ENCODE data around the gene TMEM156. TPM values are rescaled to one million over a fixed set of nuclear protein-coding genes. Genes with fewer than 3 reads are reported as not detected.
"Not testable (repeated sequence)": the region's sequence is repeated elsewhere in the genome, so short reads cannot be mapped to it uniquely, and the experiment has no call there.

Gene TMEM156
- total and polyA plus RNA-seq, 9 donors, result 0.09 to 0.62 (median 0.21) TPM; not detected in 2

DNA sequence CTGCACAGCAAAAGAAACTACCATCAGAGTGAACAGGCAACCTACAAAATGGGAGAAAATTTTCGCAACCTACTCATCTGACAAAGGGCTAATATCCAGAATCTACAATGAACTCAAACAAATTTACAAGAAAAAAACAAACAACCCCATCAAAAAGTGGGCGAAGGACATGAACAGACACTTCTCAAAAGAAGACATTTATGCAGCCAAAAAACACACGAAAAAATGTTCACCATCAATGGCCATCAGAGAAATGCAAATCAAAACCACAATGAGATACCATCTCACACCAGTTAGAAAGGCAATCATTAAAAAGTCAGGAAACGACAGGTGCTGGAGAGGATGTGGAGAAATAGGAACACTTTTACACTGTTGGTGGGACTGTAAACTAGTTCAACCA is 30.2 kb downstream of the TMEM156 start:
- not testable (repeated sequence) for DNase-seq; H3K4me1 ChIP-seq (ENCODE audit: control insufficient read depth, insufficient read depth, low read length); H3K4me3 ChIP-seq (ENCODE audit: low read length); H3K36me3 ChIP-seq (ENCODE audit: control insufficient read depth, insufficient read depth, low read length); H3K27me3 ChIP-seq (ENCODE audit: control insufficient read depth, insufficient read depth, low read length); H3K27ac ChIP-seq (ENCODE audit: low read length); H3K9me3 ChIP-seq (replicated peaks; ENCODE audit: control insufficient read depth, low read depth, low read length)
- WGBS (ENCODE audit: insufficient coverage), result no CpG with 5 or more reads among the region's 4 CpGs

DNA sequence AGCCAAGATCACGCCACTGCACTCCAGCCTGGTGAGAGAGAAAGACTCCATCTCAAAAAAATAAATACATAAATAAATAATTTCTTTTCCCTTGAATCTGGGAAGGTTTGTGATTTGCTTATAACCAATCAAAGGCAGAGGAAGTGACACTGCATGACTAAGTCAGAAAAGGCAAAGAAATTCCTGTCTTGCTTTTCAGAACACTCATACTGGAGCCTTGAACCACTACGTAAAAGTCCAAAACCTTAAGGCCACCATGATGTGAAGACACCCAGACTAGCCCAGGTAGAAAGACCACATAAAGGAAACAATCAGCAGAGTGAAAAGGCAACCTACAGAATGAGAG is 36.6 kb downstream of the TMEM156 start:
- Histone ChIP-seq H3K9me3 (replicated peaks; ENCODE audit: control insufficient read depth, low read depth, low read length) (peaks cover 5% of the 10 kb centered on the region), H3K4me1 (ENCODE audit: control insufficient read depth, insufficient read depth, low read length) (no peaks in the 10 kb centered on the region), H3K4me3 (ENCODE audit: low read length) (no peak overlapping the region), H3K36me3 (ENCODE audit: control insufficient read depth, insufficient read depth, low read length) (no peaks in the 10 kb centered on the region), H3K27ac (ENCODE audit: low read length) (no peak overlapping the region), H3K27me3 (ENCODE audit: control insufficient read depth, insufficient read depth, low read length) (no peaks in the 10 kb centered on the region)
- no peak for DNase-seq
- WGBS (ENCODE audit: insufficient coverage), result 100% methylated on average over 1 of the region's 2 CpGs

- no peaks in the 10 kb centered on the region for H3K27me3 ChIP-seq (ENCODE audit: control insufficient read depth, insufficient read depth, low read length)
- 93% methylated on average over 2 of the region's 4 CpGs for WGBS (ENCODE audit: insufficient coverage)
- no peak overlapping the region for H3K27ac ChIP-seq (ENCODE audit: low read length)
Observed at GRCh38 chr4:38994135-38994534, 38.1 kb downstream of the TMEM156 start.

GRCh38 chr4:38993683-38994082 is 38.5 kb downstream of the TMEM156 start:
- Histone ChIP-seq H3K9me3 (replicated peaks; ENCODE audit: control insufficient read depth, low read depth, low read length) (no peaks in the 10 kb centered on the region), H3K4me3 (ENCODE audit: low read length) (no peak overlapping the region), H3K27me3 (ENCODE audit: control insufficient read depth, insufficient read depth, low read length) (no peaks in the 10 kb centered on the region), H3K36me3 (ENCODE audit: control insufficient read depth, insufficient read depth, low read length) (no peaks in the 10 kb centered on the region), H3K27ac (ENCODE audit: low read length) (no peak overlapping the region), H3K4me1 (ENCODE audit: control insufficient read depth, insufficient read depth, low read length) (no peaks in the 10 kb centered on the region)
- no CpG with 5 or more reads among the region's 3 CpGs for WGBS (ENCODE audit: insufficient coverage)
- no peak for DNase-seq

More at GRCh38 chr4:38994135-38994534, 38.1 kb downstream of the TMEM156 start:
- Histone ChIP-seq H3K4me3 (ENCODE audit: low read length) (no peak overlapping the region), H3K36me3 (ENCODE audit: control insufficient read depth, insufficient read depth, low read length) (no peaks in the 10 kb centered on the region), H3K9me3 (replicated peaks; ENCODE audit: control insufficient read depth, low read depth, low read length) (no peaks in the 10 kb centered on the region), H3K4me1 (ENCODE audit: control insufficient read depth, insufficient read depth, low read length) (no peaks in the 10 kb centered on the region)
- no peak for DNase-seq

GRCh38 chr4:38990241-38990640 is 42.0 kb downstream of the TMEM156 start:
- no peak for DNase-seq
- Histone ChIP-seq H3K4me1 (ENCODE audit: control insufficient read depth, insufficient read depth, low read length) (no peaks in the 10 kb centered on the region), H3K27me3 (ENCODE audit: control insufficient read depth, insufficient read depth, low read length) (no peaks in the 10 kb centered on the region), H3K9me3 (replicated peaks; ENCODE audit: control insufficient read depth, low read depth, low read length) (no peaks in the 10 kb centered on the region), H3K4me3 (ENCODE audit: low read length) (no peak overlapping the region), H3K27ac (ENCODE audit: low read length) (no peak overlapping the region), H3K36me3 (ENCODE audit: control insufficient read depth, insufficient read depth, low read length) (no peaks in the 10 kb centered on the region)
- 89% methylated on average over 3 of the region's 5 CpGs for WGBS (ENCODE audit: insufficient coverage)

DNA sequence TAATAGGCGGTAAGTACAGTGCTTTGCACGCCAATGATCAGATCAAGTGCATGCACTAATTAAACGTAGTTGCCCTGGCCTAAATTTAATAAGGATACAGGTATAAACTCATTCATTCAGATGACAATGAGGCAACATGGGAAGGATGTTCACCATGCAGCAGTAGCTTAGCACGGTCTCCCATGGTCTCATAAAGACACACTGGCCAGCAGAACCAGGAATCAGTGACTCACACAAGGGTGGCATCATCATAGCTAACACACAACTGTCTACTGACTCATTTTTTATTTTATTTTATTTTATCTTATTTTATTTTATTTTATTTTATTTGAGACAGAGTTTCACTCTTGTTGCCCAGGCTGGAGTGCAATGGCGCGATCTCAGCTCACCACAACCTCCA is 42.7 kb downstream of the TMEM156 start:
- H3K27me3 ChIP-seq (ENCODE audit: control insufficient read depth, insufficient read depth, low read length), result no peaks in the 10 kb centered on the region
- no peak overlapping the region for H3K4me3 ChIP-seq (ENCODE audit: low read length)
- no peaks in the 10 kb centered on the region for H3K4me1 ChIP-seq (ENCODE audit: control insufficient read depth, insufficient read depth, low read length)
- no peak overlapping the region for H3K27ac ChIP-seq (ENCODE audit: low read length)
- no peaks in the 10 kb centered on the region for H3K36me3 ChIP-seq (ENCODE audit: control insufficient read depth, insufficient read depth, low read length)
- 100% methylated on average over 2 of the region's 6 CpGs for WGBS (ENCODE audit: insufficient coverage)
- DNase-seq, result no peak
- no peaks in the 10 kb centered on the region for H3K9me3 ChIP-seq (replicated peaks; ENCODE audit: control insufficient read depth, low read depth, low read length)

- 77% methylated on average over 5 of the region's 9 CpGs for WGBS (ENCODE audit: insufficient coverage)
- H3K27ac ChIP-seq (ENCODE audit: low read length); H3K4me3 ChIP-seq (ENCODE audit: low read length): not testable (repeated sequence)
Observed at GRCh38 chr4:38988353-38988752, 43.9 kb downstream of the TMEM156 start.

GRCh38 chr4:38987491-38987890 is 44.7 kb downstream of the TMEM156 start:
- no peak for DNase-seq
- no peaks in the 10 kb centered on the region for H3K27me3 ChIP-seq (ENCODE audit: control insufficient read depth, insufficient read depth, low read length)
- H3K27ac ChIP-seq (ENCODE audit: low read length), result no peak overlapping the region
- H3K36me3 ChIP-seq (ENCODE audit: control insufficient read depth, insufficient read depth, low read length), result no peaks in the 10 kb centered on the region
- H3K4me3 ChIP-seq (ENCODE audit: low read length), result no peak overlapping the region
- no peaks in the 10 kb centered on the region for H3K9me3 ChIP-seq (replicated peaks; ENCODE audit: control insufficient read depth, low read depth, low read length)
- H3K4me1 ChIP-seq (ENCODE audit: control insufficient read depth, insufficient read depth, low read length), result no peaks in the 10 kb centered on the region

More at GRCh38 chr4:38988353-38988752, 43.9 kb downstream of the TMEM156 start:
- H3K36me3 ChIP-seq (ENCODE audit: control insufficient read depth, insufficient read depth, low read length); H3K27me3 ChIP-seq (ENCODE audit: control insufficient read depth, insufficient read depth, low read length); DNase-seq; H3K9me3 ChIP-seq (replicated peaks; ENCODE audit: control insufficient read depth, low read depth, low read length); H3K4me1 ChIP-seq (ENCODE audit: control insufficient read depth, insufficient read depth, low read length): not testable (repeated sequence)

- 88% methylated on average over 3 of the region's 10 CpGs for WGBS (ENCODE audit: insufficient coverage)
Observed at GRCh38 chr4:38985410-38986100, 46.7 kb downstream of the TMEM156 start.

GRCh38 chr4:38983787-38984598 is 48.2 kb downstream of the TMEM156 start:
- peak; percentile 34 for DNase-seq
- Histone ChIP-seq H3K4me3 (ENCODE audit: low read length) (no peak overlapping the region), H3K36me3 (ENCODE audit: control insufficient read depth, insufficient read depth, low read length) (no peaks in the 10 kb centered on the region), H3K9me3 (replicated peaks; ENCODE audit: control insufficient read depth, low read depth, low read length) (no peaks in the 10 kb centered on the region), H3K27me3 (ENCODE audit: control insufficient read depth, insufficient read depth, low read length) (no peaks in the 10 kb centered on the region), H3K27ac (ENCODE audit: low read length) (no peak overlapping the region), H3K4me1 (ENCODE audit: control insufficient read depth, insufficient read depth, low read length) (no peaks in the 10 kb centered on the region)
- WGBS (ENCODE audit: insufficient coverage), result 80% methylated on average over 1 of the region's 12 CpGs

More at GRCh38 chr4:38985410-38986100, 46.7 kb downstream of the TMEM156 start:
- no peak overlapping the region for H3K4me3 ChIP-seq (ENCODE audit: low read length)
- no peaks in the 10 kb centered on the region for H3K9me3 ChIP-seq (replicated peaks; ENCODE audit: control insufficient read depth, low read depth, low read length)
- no peak for DNase-seq
- no peaks in the 10 kb centered on the region for H3K4me1 ChIP-seq (ENCODE audit: control insufficient read depth, insufficient read depth, low read length)
- no peaks in the 10 kb centered on the region for H3K27me3 ChIP-seq (ENCODE audit: control insufficient read depth, insufficient read depth, low read length)
- no peaks in the 10 kb centered on the region for H3K36me3 ChIP-seq (ENCODE audit: control insufficient read depth, insufficient read depth, low read length)
- H3K27ac ChIP-seq (ENCODE audit: low read length), result no peak overlapping the region
